Kidney (tissue), 14 donors: ENCODE results near the gene PHF21B. TPM values are rescaled to one million over a fixed set of nuclear protein-coding genes. Genes with fewer than 3 reads are reported as not detected.

Experiments used
- DNase-seq, 5 donors: peaks; one replicate each; pipeline ENCODE4 v3.0.0-alpha.2; 2013 to 2020
- FAIRE-seq: peaks from 2 replicates; lab custom pipeline; 2012; peaks lifted over from hg19 to GRCh38; lab: Jason Lieb, UNC
- H3K27ac ChIP-seq, 2 donors: one replicate each; pipeline ENCODE4 v1.7.0; 2013; ENCODE audit warnings: low read depth in 2 of 2, low read length in 2 of 2, inconsistent platforms in 1 of 2
- H3K27me3 ChIP-seq: one replicate; pipeline ENCODE4 v1.7.1; 2013; ENCODE audit warnings: low read length, inconsistent platforms; ENCODE audit not compliant: control insufficient read depth, insufficient read depth
- H3K36me3 ChIP-seq, 3 donors: one replicate each; pipeline versions ENCODE4 v1.7.0 to v1.7.1; 2013; ENCODE audit warnings: low read length in 3 of 3, control low read depth in 1 of 3, inconsistent platforms in 1 of 3; ENCODE audit not compliant: insufficient read depth in 3 of 3, control insufficient read depth in 2 of 3
- H3K4me1 ChIP-seq, 3 donors: one replicate each; pipeline versions ENCODE4 v1.7.0 to v1.7.1; 2013; ENCODE audit warnings: low read length in 3 of 3, inconsistent platforms in 1 of 3, low read depth in 1 of 3; ENCODE audit not compliant: control insufficient read depth in 2 of 3, insufficient read depth in 2 of 3
- H3K4me3 ChIP-seq, 3 donors: one replicate each; pipeline versions ENCODE4 v1.7.0 to v1.8.1; 2013; ENCODE audit warnings: low read length in 3 of 3, control low read depth in 1 of 3, inconsistent platforms in 1 of 3
- H3K9ac ChIP-seq, 3 donors: one replicate each; pipeline versions ENCODE4 v1.7.0 to v1.7.1; 2013; ENCODE audit warnings: low read length in 3 of 3, control low read depth in 1 of 3, inconsistent platforms in 1 of 3
- H3K9me3 ChIP-seq, 3 donors: one replicate each; pipeline versions ENCODE4 v1.7.0 to v1.7.1; 2013; ENCODE audit warnings: low read length in 3 of 3, control low read depth in 1 of 3, inconsistent platforms in 1 of 3; ENCODE audit not compliant: control insufficient read depth in 2 of 3, insufficient read depth in 1 of 3
- CTCF ChIP-seq: IDR thresholded peaks from 3 replicates; pipeline ENCODE4 v1.5.1; 2012; ENCODE audit warnings: mild to moderate bottlenecking, moderate library complexity, borderline replicate concordance; ENCODE audit not compliant: insufficient read depth; ENCODE audit errors: extremely low read depth
- intact Hi-C: fragments of 100-400 bp; cut with DNase I; formaldehyde crosslinking; loops from one replicate; pipeline ENCODE4 v1.11.1; 2022
- polyA plus RNA-seq: library from polyadenylated mRNA; stranded (reverse); fragments of 350-450 nt; fragmentation: Illumina TruSeq; extraction: RNeasy Lipid Tissue Mini Kit (QIAGEN cat#74804); gene quantifications from one replicate; pipeline ENCODE4 v1.2.3, GENCODE V29; 2014; ENCODE audit warnings: low read depth, low replicate concordance; ENCODE audit not compliant: insufficient read depth
- total RNA-seq: library from RNA; stranded (reverse); fragmentation: NEBNext Ultra II Directional; extraction: Animal tissue kit (Norgen Biotek cat#: 25700); gene quantifications from one replicate; pipeline ENCODE4 v1.2.1, GENCODE V29; 2021
- donor health status: control.
- donor health status: control.
- donor health status: control.
- donor health status: control.
- donor health status: control.
- donor health status: DM: yes; HTN: yes; CAD: no.
- donor health status: Normal renal cell carcinoma (clear cell type).

The PHF21B gene
- total and polyA plus RNA-seq, 2 donors from 2014 or later: 1.1 to 2.8 TPM

GRCh38 chr22:44973829-44974228 is 36.0 kb downstream of the PHF21B start:
- intact Hi-C loops: no loop called here
- DNase-seq (no peak), FAIRE-seq (no peak)
- H3K9ac ChIP-seq: no peak overlapping the region
- no peaks in the 10 kb centered on the region for H3K4me1 ChIP-seq
- H3K9me3 ChIP-seq: no peaks in the 10 kb centered on the region
- H3K27ac ChIP-seq: no peak overlapping the region
- H3K36me3 ChIP-seq: no peaks in the 10 kb centered on the region
- H3K27me3 ChIP-seq: no peaks in the 10 kb centered on the region
- no peak for TF ChIP-seq CTCF
- H3K4me3 ChIP-seq: no peak overlapping the region

- FAIRE-seq: no peak
Observed at GRCh38 chr22:44972363-44973083, 37.3 kb downstream of the PHF21B start.

GRCh38 chr22:44971651-44972362 is 38.0 kb downstream of the PHF21B start:
- Histone ChIP-seq H3K27ac (no peak overlapping the region), H3K4me3 (no peak overlapping the region), H3K4me1 (no peaks in the 10 kb centered on the region), H3K9ac (no peak overlapping the region), H3K9me3 (no peaks in the 10 kb centered on the region), H3K27me3 (no peaks in the 10 kb centered on the region), H3K36me3 (no peaks in the 10 kb centered on the region)
- no peak for FAIRE-seq
- TF ChIP-seq CTCF: no peak
- DNase-seq: no peak
- intact Hi-C loops: no loop called here

More at GRCh38 chr22:44972363-44973083, 37.3 kb downstream of the PHF21B start:
- Histone ChIP-seq H3K4me3 (no peak overlapping the region), H3K9ac (no peak overlapping the region), H3K27me3 (no peaks in the 10 kb centered on the region), H3K4me1 (no peaks in the 10 kb centered on the region), H3K9me3 (no peaks in the 10 kb centered on the region), H3K36me3 (no peaks in the 10 kb centered on the region), H3K27ac (no peak overlapping the region)
- TF ChIP-seq CTCF: no peak
- intact Hi-C loops: no loop called here
- DNase-seq: no peak
